ENCODE data around the gene PPP1R12A.
"Not testable (repeated sequence)": the region's sequence is repeated elsewhere in the genome, so short reads cannot be mapped to it uniquely, and the experiment has no call there.

Gene PPP1R12A

DNA sequence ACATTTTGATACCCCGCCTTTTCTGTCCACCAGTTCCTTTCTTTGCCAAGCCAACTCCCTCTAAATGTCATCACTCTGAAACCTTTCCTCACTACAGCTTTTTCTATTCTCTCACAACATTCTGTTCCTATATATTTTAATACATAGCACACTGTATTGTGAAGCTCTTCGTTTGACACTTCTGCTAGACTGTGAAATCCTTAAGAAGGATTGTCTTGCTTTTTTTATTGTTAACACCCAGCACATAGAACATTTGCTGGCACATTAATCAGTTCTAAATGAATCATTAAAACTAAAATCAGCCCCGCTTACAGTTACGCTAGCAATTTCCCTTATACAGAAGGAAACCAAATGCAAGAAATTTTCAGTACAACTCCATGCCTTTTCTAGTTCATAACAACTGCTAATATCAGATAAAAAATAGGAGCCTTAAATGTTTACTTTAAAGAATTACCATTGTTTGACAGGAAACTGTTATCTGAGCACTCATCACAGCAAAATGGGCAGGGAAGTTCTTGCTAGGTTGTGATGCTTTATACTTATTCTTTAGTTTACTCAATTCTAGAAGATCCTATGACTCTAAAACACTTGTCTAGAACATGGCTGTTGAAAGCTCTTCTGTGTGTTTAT lies 93.5 kb downstream of the PPP1R12A start:
- no peak for DNase-seq (ENCODE audit: low spot score)

DNA sequence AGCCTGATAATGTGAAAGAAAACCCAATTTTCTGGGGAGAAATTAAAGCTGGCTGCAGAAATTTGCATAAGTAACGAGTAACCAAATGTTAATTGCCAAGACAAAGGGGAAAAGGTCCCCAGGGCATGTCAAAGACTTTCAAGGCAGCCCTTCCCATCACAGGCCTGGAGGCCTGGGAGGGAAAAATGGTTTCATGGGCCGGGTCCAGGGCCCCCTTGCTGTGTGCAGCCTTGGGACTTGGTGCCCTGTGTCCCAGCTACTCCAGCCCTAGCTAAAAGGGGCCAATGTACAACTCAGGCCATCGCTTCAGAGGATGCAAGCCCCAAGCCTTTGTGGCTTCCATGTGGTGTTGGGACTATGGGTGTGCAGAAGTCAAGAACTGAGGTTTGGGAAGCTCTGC lies 96.5 kb downstream of the PPP1R12A start:
- no peak for DNase-seq (ENCODE audit: low spot score)

DNA sequence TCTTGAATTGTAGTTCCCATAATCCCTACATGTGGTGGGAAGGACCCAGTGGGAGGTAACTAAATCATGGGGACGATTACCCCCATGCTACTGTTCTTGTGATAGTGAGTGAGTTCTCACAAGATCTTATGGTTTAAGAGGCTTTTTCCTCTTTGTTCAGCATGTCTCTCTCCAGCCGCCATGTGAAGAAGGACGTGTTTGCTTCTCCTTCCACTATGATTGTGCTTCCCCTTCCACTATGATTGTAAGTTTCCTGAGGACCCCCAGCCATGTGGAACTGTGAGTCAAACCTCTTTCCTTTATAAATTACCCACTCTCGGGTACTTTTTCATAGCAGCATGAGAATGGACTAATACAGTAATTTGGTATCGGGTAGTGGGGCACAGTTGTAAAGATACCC lies 97.3 kb downstream of the PPP1R12A start:
- DNase-seq (ENCODE audit: low spot score), result no peak

DNA sequence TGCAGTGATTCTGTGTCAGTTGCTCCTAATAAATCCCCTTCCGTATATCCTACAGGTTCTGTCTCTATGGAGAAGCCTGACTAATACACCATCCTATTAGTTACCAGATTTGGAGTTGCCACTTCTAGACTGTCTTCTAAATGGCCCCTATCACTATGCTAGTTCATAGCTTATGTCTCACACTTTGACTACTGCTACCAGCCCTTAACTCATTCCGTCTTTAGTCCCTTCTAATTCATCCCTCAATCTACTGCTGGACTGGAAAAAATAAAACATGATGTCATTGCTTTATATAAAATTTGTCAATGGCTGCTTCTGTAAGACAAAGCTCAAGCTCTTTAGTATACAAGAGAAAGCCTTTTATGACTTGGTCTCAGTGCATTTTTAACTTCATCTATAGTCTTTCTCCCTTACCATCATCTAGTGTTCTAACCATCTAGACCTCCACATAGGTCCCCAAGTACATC lies 99.5 kb downstream of the PPP1R12A start:
- no peak for DNase-seq (ENCODE audit: low spot score)

DNA sequence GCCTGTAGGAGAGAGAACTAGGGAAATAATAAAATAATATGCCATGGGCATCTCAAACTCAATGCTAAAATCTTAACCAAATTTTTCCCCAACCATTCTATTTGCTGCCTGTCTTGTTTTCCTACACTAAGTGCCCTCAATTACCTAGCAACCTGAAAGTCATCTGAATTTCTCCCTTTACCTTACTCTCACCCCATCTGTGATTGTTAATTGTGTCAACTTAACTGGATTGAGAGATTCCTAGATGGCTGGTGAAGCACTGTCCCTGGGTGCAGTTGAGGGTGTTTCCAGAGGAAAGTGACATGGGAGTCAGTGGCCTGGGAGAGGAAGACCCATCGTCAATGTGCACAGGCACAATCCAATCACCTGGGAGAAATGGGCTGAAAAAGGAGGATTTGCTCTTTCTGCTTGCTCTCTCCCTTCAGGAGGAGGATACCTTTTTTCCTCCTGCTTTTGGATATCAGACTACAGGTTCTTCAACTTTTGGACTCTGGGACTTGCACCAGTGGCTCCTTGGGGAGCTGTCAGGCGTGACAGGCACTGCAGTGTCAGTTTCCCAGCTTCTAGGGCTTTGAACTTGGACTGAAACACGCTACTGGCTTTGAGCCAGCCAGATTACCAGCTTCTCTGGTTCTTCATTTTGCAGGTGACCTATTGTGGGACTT lies 100.1 kb downstream of the PPP1R12A start:
- no peak for DNase-seq (ENCODE audit: low spot score)

DNA sequence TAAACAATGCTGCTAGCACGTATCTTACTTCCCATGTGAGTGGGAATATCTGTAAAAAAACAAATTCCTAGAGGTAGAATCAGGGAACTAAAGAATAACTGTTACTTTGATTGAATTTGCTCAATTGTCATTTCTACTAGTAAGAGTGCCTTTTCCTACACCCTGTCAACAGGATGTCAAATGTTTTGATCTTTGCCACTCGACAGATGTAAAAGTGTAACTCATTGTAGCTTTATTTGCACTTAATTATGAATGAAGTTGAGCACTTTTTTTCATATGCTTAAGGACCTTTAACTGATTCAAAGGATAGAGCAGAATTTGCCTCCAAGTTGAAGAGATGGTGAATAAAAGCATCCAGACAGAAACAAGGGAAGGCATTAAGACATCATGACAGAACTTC lies 104.5 kb downstream of the PPP1R12A start:
- no peak for DNase-seq (ENCODE audit: low spot score)

DNA sequence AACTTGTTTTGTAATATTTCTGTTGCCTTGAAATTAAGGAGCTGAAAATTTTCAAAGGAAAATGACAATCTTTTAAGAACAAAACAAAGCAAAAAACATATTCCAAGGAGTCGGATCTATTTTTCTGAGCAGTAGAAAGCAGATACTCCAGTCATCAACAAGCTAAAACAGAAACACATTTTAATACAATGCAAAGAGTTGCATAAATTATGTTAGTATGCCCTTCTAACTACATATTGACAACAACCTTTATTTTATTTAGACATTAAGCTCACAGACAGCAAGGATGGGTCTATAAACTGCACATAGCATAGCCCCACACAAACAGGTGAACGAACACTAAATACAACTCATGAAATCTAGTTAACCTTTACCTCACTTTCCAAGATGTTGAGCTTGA lies 106.0 kb downstream of the PPP1R12A start:
- no peak for DNase-seq (ENCODE audit: low spot score)

DNA sequence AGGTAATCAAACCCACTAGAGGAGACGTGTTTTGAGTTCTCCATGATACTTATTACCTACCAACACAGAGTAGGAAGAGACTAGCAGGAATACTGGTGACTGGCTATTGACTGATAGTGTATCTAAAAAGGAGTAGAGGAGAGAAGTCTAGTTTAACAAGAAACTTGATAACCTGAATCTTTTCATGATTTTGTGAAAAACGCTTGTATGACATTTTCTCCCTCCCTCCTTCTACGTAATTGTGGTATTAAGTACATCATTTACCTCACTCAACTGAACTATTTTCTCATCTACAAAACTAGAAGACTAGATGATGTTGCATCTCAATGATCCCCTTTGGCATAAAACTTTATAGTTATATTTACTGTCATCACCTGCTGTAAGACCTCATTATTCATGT lies 107.4 kb downstream of the PPP1R12A start:
- no peak for DNase-seq (ENCODE audit: low spot score)

DNA sequence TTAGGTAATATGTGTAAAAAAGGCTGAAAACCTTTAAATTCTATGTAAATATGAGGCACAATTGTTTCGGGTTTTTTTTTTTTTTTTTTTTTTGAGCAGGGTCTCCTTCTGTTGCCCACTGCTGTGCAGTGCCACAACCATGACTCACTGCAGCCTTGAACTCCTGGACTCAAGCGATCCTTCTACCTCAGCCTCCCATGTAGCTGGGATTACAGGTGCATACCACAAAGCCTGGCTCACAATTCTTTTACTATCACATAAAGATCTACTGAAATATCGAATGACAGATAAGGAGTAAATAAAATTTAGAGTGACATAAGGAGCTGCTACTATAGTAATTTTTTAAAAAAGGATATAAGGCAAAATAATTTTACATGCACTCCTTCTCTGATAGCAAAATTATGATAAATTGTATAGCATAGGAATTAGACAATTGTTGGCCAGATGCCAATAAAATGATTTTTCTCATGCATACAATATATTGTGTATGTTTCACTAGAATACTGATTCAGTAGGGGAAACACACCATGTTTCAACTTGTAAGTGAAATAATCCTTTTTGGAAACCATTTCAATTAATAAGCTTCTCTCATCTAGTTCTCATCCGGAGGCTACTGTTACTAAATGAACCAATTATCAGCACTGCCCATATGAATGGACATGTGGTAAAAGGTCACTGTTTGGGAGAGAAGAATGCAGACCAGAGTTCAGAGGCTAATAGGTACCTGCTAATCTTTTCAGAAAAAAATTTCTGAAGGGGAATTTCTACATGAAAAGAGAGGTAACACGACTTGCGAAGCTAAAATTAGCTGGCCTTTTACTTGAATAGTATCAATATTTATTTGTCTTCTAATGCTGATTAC lies 108.4 kb downstream of the PPP1R12A start:
- no peak for DNase-seq (ENCODE audit: low spot score)

DNA sequence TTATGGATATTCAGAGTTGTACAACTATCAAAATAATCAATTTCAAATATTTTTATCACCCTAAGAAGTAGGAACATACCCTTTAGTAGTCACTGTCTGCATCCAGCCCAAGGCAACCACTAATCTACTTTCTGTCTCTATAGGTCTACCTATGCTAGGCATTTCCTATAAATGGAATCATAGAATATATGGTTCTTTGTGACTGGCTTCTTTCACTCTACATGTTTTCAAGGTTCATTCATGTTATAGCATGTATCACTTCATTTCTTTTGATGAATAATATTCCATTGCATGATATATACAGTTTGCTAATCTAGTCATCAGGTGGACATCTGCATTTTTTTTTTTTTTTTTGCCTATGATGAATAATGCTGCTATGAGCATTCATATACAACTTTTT lies 112.4 kb downstream of the PPP1R12A start:
- no peak for DNase-seq (ENCODE audit: low spot score)

DNA sequence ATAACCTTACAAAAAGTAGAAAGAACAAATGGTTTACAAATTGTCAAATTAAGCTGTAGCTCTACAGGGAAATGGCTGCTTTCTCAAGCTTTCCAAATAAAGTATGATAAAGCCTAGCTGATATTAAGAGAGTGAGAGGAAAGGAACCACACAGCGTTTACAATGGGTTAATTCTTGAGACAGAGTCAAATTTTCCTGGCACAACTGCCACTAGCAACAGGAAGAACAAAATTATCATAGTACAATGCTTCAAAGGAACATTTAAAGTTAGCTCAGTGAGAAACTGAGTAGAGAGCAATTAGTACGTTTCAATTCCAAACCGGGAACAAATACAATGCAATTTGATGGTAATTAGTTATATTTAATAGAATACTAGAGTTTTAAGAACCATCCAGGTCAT lies 116.0 kb downstream of the PPP1R12A start:
- no peak for DNase-seq (ENCODE audit: low spot score)

DNA sequence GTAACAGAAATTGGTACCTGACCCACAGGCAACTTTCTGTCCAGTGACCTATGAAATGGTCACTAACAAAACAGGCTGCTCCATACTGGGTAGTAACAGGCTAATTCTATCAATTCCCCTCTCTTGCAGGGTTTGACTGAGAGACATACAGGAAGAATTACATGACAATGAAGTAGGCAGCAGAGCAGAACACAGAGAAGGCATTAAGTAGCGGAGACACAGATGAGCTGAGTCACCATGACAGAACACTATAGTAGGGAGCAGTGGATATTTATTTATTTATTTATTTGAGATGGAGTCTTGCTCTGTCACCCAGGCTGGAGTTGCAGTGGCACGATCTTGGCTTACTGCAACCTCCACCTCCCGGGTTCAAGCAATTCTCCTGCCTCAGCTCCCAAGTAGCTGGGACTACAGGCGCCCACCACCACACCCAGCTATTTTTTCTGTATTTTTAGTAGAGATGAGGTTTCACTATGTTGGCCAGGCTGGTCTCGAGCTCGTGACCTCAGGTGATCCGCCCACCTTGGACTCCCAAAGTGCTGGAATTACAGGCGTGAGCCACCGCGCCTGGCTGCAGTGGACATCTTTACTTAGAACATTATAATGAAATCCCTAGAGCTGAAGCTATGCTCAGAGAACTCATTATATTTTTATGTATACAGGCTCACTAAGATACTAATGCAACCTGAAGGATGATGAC lies 150.4 kb downstream of the PPP1R12A start:
- DNase-seq (ENCODE audit: low spot score), result not testable (repeated sequence)

DNA sequence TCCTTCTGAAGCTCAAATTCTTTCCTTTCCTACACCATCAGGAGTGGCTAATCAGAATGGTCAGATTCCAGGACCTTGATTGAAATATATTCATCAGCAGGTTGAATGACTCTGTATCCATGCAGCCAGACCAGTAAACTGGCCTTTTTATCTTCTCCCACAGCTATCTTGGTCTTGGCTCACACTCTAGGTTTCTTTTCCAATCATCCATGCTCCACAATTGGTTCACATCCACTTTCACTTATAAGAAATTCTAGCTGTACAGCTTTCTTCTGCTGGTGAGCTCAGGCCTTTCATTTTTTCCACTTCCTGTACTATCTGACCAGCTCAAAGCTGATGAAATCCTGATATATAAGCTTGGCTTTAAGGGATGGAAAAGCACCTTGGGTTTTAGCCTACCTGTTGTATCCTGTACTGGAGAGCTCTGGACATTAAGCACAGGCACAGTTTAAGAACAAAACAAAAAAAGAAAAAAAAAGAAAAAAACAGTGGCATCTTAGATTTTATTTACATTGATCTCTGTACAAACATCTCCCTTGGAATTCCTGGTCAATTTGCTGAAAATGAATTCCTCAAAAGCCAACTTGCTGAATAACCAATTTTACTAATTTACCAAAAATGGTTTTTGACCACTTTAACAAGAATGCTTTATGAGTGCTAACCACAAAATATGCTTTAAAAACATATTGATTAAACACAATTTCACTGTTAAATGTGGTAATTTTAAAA lies 152.6 kb downstream of the PPP1R12A start:
- DNase-seq (ENCODE audit: low spot score), result no peak

DNA sequence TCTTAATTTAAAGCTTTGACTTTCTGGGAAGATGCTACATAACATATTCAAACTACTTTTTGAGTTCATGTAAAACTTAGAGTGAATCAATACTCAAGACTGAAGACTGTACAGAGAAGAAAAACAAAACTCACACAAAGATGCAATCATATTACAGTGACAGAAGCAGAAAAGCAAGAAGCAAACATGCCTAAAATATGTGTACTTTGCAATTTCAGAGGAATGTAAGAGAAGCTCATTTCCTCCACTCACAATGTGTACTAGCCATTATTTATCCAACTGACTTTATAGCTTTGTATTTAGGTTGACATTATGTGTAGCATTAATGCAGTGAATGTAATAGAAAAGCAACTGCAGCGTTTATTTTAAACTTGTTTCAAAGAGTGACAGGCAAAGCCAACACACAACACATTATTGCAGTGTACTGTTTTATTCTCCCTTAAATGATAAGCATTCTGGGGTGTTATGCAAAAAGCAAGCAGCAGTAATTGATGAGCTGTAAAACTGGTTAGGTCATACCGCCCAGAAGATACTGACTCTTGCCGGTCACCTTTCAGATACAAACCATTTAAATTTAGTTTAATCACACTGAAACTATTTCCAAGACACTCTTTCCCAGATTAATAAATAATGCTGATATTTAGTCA lies 156.0 kb downstream of the PPP1R12A start:
- DNase-seq (ENCODE audit: low spot score), result no peak

DNA sequence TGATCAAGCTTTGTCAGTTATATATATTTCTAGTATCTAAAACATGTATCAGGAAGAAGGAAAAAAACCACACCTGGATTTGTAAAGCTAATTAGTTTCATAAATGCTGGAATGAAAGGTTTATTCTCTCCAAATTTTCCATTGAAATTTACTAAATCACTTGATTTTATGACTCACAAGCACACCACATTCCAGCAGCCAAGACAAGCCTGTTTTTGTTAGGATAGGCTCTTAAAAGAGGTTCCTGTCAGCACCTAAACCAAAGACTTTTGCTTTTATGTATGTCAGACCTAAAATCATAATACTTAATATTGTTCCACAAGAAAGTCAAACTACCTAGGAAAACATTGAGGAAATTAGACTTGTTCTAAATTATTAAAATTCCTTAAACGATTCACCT lies 158.8 kb downstream of the PPP1R12A start:
- DNase-seq (ENCODE audit: low spot score), result no peak

DNA sequence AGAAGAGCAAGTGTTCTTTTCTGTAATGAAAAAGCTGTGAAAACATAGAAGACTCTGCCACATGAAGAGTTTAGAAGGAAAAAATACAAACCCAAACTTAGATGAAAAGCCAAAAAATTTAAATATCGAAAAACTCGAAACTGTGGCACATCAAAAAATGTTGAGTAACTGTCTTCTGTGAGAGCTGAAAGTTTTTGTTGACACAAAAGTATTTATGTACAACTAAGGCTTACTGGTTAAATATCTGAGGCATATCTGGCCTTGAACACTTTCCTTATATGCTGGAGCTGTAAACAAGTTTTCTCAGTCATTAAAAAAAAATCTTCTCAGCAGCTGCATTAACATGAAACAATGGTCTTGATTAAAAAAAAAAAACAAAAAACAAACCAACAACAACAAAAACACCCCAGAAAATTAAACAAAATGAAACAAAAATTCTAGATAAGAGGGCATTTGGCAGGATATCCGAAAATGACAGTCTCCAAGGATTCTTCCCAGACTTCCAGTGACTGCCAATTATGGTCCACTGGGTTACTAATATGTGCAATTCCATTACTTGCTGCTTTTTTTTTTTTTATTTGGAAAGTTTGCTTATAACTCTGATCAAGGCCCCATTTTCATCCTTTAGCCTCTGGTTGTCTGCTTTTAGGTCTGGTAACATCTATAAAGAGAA lies 159.4 kb downstream of the PPP1R12A start:
- DNase-seq (ENCODE audit: low spot score), result no peak

DNA sequence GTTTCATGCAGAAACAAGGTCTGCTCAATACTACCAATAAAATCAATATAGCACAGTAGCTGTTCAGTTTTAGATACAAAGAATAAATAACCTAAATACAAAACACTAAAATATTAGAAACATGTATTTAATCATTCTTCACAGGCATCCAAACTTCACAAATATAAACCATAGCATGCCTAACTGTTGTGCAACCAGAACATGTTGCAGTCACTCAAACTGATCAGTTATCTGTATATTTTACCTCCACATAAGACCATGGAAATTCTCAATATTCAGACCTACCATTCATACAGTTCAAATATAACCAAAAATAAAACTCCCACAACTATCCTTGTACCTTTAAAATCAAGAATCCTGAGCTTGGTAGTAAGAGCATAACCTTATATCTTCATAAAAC lies 161.0 kb downstream of the PPP1R12A start:
- no peak for DNase-seq (ENCODE audit: low spot score)

DNA sequence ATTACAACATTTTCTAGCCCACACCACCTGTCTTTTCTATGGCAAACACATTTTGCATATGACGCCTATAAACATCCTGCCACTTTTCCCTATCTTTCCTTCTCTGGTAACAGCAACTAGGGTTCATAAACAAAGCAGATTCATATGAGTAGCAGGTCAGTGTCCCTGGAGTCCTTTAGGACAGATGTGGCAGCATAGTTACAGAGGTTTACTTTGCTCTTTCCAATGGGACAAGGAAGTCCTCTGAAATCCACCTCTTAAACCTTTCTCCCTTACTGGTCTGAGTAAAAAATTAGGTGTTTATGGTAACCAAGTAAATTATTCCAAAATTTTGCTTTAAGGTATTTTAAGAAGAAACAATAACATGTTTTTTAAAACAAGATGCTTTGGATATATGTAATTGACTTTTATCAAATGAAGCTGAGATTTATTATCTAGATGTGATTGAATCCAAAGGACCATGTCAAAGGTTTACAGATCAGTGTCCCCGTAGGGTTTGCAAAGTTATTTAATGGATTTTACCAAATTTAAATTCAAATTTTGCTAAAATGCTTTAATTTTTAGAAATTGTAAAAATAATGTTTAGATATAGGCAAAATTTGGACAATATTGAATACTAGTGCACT lies 164.9 kb downstream of the PPP1R12A start:
- no peak for DNase-seq (ENCODE audit: low spot score)

DNA sequence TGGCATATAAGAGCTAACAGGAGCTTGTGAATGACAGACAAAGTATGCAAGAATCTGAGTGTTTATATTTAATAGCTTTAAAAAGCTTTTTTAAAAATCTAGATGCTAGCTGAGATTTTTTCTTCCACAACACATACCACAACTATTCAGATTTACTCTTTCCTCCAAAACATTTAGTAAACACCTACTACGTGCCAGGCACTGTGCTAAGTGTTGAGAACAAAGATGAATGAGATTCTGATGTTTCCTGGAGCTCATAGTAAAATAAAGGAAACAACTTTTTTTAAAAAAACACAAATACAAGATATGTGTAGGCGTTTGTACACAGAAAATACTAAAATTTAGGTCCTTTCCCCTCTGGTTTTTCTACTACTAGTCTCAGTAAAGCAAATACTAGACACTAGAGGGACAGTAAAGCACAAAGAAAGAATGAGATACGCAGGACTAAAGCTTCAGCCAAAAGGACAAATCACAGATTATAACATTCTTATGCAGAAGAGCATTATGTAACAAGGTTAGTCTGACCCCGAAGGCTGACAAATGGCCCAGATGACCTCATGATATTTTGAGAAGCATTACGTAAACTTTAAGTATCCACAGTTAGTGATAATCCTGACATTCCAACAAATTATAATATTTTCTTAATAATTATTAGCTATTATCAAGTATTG lies 165.6 kb downstream of the PPP1R12A start:
- no peak for DNase-seq (ENCODE audit: low spot score)

Measured in LoVo (cell line).